Type B pancreatic cell (in vitro differentiated cells): ENCODE measurements around the gene TNXB. TPM values are rescaled to one million over a fixed set of nuclear protein-coding genes. Genes with fewer than 3 reads are reported as not detected.

Experiments
- DNase-seq: peaks from one replicate; pipeline ENCODE4 v3.0.0; 2021; ENCODE audit warnings: mixed read lengths; ENCODE audit not compliant: unreplicated experiment; ENCODE audit errors: extremely low spot score
- H3K27ac Mint-ChIP-seq: 2 replicates; pipeline ENCODE4 v1.8.0; 2021; ENCODE audit warnings: mild to moderate bottlenecking, mixed read lengths
- H3K27me3 Mint-ChIP-seq: 2 replicates; pipeline ENCODE4 v1.8.0; 2021; ENCODE audit warnings: mixed read lengths
- H3K36me3 Mint-ChIP-seq: 2 replicates; pipeline ENCODE4 v1.8.0; 2021; ENCODE audit warnings: mixed read lengths
- H3K4me1 Mint-ChIP-seq: one replicate; pipeline ENCODE4 v1.8.0; 2021; ENCODE audit warnings: mixed read lengths; ENCODE audit not compliant: unreplicated experiment
- H3K4me3 Mint-ChIP-seq: 2 replicates; pipeline ENCODE4 v1.8.0; 2021; ENCODE audit warnings: mild to moderate bottlenecking, mixed read lengths
- H3K9me3 Mint-ChIP-seq: 2 replicates; pipeline ENCODE4 v1.8.0; 2021; ENCODE audit warnings: mixed read lengths
- total RNA-seq: library from RNA; stranded (reverse); gene quantifications from 2 replicates; pipeline ENCODE4 v1.2.1, GENCODE V29; 2021; ENCODE audit warnings: low replicate concordance
- TF ChIP-seq, protein P1 (sequence below): fragments of 200-600 bp; sonication (generic); conservative IDR thresholded peaks from 2 replicates; pipeline ENCODE4 v1.5.0; 2021; ENCODE audit warnings: antibody characterized with exemption, mild to moderate bottlenecking

The TNXB gene
- total RNA-seq, 1 donor from 2014 or later: 22.2 TPM

DNA sequence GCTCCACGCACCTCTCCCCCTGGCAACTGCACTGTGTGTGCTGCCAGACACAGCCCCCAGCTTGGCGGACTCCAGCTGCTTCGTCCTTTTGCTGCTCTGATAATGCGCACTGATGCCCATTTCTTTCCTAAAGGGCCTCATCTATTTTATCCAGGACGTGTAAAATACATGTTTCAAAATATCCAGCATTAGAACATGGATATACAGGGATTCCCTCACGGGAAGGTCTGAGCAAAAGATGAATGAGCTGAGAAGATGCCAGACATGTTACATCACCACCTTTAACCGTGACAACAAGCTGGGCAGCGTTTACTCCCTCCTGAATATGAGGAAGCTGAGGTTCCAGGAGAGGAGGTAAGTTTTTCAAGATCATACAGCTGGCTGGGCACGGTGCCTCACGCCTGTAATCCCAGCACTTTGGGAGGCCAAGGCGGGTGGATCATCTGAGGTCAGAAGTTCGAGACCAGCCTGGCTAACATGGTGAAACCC is 32.8 kb downstream of the TNXB start:
- TF ChIP-seq, protein P1, sequence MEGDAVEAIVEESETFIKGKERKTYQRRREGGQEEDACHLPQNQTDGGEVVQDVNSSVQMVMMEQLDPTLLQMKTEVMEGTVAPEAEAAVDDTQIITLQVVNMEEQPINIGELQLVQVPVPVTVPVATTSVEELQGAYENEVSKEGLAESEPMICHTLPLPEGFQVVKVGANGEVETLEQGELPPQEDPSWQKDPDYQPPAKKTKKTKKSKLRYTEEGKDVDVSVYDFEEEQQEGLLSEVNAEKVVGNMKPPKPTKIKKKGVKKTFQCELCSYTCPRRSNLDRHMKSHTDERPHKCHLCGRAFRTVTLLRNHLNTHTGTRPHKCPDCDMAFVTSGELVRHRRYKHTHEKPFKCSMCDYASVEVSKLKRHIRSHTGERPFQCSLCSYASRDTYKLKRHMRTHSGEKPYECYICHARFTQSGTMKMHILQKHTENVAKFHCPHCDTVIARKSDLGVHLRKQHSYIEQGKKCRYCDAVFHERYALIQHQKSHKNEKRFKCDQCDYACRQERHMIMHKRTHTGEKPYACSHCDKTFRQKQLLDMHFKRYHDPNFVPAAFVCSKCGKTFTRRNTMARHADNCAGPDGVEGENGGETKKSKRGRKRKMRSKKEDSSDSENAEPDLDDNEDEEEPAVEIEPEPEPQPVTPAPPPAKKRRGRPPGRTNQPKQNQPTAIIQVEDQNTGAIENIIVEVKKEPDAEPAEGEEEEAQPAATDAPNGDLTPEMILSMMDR: no peak
- no peak for DNase-seq
- Mint-ChIP-seq H3K27ac (peak overlapping the region; percentile 96), H3K9me3 (no peaks in the 10 kb centered on the region), H3K36me3 (peaks cover 4% of the 10 kb centered on the region), H3K4me3 (peak overlapping the region; percentile 16), H3K4me1 (peaks cover 20% of the 10 kb centered on the region), H3K27me3 (no peaks in the 10 kb centered on the region)

DNA sequence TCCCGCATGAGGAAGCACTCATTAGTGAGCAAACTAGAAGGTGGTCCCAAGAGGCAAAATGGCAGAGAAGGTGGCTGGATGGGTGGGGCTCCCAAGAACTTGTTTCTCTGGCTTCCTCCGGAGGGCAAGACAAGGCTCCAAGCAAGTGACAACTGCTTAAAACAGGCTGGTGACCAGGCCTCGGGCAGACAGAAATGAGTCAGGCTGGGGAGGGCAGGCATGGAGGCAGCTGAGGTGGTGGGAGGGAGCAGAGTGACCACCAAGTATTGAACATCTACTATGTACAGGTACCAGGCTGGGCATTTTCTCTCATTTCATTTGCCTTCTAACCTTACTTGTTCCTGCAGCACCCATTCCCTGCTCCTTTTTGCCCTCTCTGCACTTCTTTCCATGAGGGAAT is 33.4 kb downstream of the TNXB start:
- peak overlapping the region; percentile 96 for H3K27ac Mint-ChIP-seq
- H3K36me3 Mint-ChIP-seq: peaks cover 4% of the 10 kb centered on the region
- H3K4me1 Mint-ChIP-seq: peaks cover 24% of the 10 kb centered on the region
- H3K27me3 Mint-ChIP-seq: no peaks in the 10 kb centered on the region
- no peak for DNase-seq
- TF ChIP-seq, protein P1: no peak
- no peak overlapping the region for H3K4me3 Mint-ChIP-seq
- no peaks in the 10 kb centered on the region for H3K9me3 Mint-ChIP-seq

DNA sequence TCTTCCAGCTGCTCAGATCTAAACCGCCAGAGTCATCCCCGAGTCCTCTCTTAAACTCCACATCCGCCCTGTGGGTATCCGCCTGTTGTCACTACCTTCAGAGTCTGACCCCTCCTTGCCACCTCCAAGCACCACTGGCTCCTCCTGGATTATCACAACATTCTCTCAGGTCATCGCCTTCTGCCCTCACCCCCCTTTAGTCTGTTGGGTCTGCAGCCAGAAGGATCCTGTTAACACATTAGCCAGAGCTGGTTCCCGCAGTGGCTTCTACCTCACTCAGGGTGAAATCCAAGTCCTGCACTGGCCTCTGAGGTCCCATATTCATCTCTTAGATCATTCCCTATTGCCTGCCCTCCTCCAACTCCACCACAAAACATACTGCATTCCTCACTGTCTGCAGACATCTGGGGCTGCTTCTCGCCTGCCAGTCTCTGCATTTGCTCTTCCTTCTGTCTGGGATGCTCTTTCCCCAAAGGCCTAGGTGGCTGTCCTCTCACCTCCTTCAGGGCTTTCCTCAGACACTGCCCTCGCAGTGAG is 34.1 kb downstream of the TNXB start:
- H3K4me1 Mint-ChIP-seq: peaks cover 24% of the 10 kb centered on the region
- H3K9me3 Mint-ChIP-seq: no peaks in the 10 kb centered on the region
- H3K4me3 Mint-ChIP-seq: no peak overlapping the region
- peak overlapping the region; percentile 96 for H3K27ac Mint-ChIP-seq
- peaks cover 4% of the 10 kb centered on the region for H3K36me3 Mint-ChIP-seq
- no peak for DNase-seq
- no peaks in the 10 kb centered on the region for H3K27me3 Mint-ChIP-seq
- TF ChIP-seq, protein P1: no peak

DNA sequence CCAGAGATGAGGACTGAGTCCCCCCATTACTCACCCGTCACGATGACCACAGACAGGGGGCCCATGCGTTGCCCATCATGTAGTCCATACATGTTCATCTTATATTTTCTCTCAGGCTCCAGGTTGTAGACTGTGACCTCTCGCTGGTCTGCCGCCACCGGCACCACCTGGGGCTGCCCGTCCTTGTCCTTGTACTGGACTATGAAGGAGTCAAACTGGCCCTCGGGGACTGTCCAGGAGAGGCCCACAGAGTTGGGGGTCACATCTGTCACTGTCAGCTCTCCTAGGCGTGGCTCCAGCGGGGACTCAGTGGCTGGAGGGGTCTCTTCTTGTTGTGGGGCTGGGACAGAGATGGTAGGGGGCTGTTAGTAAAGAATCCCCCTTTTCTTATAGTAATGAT is 35.5 kb downstream of the TNXB start:
- Mint-ChIP-seq H3K9me3 (no peaks in the 10 kb centered on the region), H3K27me3 (no peaks in the 10 kb centered on the region), H3K4me3 (no peak overlapping the region), H3K4me1 (peaks cover 24% of the 10 kb centered on the region), H3K27ac (no peak overlapping the region), H3K36me3 (peaks cover 7% of the 10 kb centered on the region)
- no peak for DNase-seq
- TF ChIP-seq, protein P1: no peak

DNA sequence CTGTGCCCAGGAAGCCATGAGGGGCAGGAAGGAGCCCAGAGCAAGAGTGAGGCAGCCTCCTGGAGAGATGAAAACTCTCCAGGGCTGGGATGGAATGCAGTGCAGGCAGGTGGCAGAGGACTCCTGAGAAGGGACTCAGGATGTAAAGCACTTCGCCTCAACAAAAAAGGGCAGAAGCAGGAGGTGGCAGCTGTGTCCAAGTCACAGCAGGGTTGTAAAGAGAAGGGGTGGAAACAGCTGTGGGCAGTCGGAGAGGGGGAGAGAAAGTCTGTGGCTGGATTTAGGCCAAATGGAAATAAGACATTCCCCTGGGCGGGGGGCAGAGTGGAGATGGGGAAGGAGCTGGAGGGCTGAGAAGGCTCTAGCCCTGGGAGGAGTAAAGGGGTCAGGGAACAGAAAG is 36.0 kb downstream of the TNXB start:
- no peak overlapping the region for H3K4me3 Mint-ChIP-seq
- no peaks in the 10 kb centered on the region for H3K9me3 Mint-ChIP-seq
- no peak for DNase-seq
- peaks cover 7% of the 10 kb centered on the region for H3K36me3 Mint-ChIP-seq
- TF ChIP-seq, protein P1: no peak
- no peaks in the 10 kb centered on the region for H3K27me3 Mint-ChIP-seq
- peaks cover 24% of the 10 kb centered on the region for H3K4me1 Mint-ChIP-seq
- no peak overlapping the region for H3K27ac Mint-ChIP-seq
